NB4 (cell line): ENCODE results near the gene DCC.

Source experiments
- CTCF ChIP-seq: IDR thresholded peaks from one replicate; pipeline ENCODE4 v1.5.1; 2012; ENCODE audit warnings: low read depth, low read length
- MAX ChIP-seq: IDR thresholded peaks from 2 replicates; pipeline ENCODE4 v1.6.1; 2011; ENCODE audit warnings: low read depth, low read length

DNA sequence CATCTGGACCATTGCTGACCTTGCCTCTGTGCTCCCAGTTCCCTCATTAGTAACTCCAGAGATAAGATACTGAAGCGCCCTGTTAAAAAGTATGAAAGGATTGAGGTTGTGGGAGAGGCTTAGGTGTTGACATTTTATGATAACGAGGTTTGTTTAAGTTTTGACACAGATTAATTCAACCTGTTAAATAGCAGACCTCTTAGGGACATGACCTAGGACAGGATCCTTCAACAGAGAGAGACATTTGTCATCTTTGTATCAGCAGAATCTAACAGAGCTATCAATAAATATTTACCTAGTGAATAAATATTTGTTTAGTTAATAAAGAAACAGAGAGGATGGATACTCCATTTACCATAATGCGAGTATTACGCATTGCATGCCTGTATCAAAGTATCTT is 99.5 kb downstream of the DCC start:
- TF ChIP-seq CTCF (no peak), MAX (no peak)
